ENCODE results near the gene THADA.

The THADA gene

GRCh38 chr2:43444989-43445645 lies 150.7 kb downstream of the THADA start:
- DNase-seq (ENCODE audit: low spot score) = no peak

DNA sequence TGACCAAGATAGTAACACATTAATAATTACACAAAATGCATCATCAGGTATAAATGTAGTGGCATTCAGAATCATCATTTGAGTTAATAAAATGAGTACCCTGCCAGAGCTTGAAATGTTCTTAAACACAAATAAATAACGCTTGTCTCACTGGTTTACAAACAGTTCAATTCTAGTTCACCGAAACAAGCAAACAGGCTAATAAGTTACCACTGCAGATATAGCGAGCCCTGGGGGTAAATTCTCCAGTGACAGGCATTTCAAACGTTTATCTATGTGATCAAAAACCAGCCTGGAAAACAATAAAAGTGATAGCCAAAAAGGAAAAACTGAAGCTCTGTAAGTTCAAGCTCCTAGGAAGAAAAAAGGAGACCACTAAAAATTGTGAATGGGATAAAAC lies 152.6 kb downstream of the THADA start:
- DNase-seq (ENCODE audit: low spot score) = no peak

GRCh38 chr2:43441195-43441594 lies 154.6 kb downstream of the THADA start:
- no peak for DNase-seq (ENCODE audit: low spot score)

- no peak for DNase-seq (ENCODE audit: low spot score)
Observed at GRCh38 chr2:43438858-43439655, 156.8 kb downstream of the THADA start.

GRCh38 chr2:43438342-43438741 lies 157.5 kb downstream of the THADA start:
- DNase-seq (ENCODE audit: low spot score) = no peak

- no peak for DNase-seq (ENCODE audit: low spot score)
Observed at GRCh38 chr2:43437363-43437762, 158.5 kb downstream of the THADA start.

GRCh38 chr2:43436431-43436830 lies 159.4 kb downstream of the THADA start:
- no peak for DNase-seq (ENCODE audit: low spot score)

- no peak for DNase-seq (ENCODE audit: low spot score)
Observed at GRCh38 chr2:43435746-43436145, 160.1 kb downstream of the THADA start.

DNA sequence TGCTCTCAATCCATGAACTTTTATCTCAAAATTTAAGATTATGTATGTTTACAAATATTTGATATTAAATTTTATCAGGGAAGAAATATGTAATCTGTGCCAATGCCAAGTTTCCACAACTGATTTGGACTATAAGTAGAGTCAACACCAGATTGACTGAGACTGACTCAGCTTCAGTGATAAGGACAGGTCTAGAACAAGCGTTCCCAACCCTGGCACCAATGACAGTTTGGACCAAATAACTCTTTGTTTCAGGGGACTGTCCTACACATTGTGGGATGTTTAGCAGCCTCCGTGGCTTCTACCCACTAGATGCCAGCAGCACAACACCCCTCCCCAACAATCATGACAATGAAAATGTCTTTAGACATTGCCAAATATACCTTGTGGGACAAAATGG lies 165.3 kb downstream of the THADA start:
- DNase-seq (ENCODE audit: low spot score) = no peak

GRCh38 chr2:43429369-43429768 lies 166.5 kb downstream of the THADA start:
- DNase-seq (ENCODE audit: low spot score) = no peak

DNA sequence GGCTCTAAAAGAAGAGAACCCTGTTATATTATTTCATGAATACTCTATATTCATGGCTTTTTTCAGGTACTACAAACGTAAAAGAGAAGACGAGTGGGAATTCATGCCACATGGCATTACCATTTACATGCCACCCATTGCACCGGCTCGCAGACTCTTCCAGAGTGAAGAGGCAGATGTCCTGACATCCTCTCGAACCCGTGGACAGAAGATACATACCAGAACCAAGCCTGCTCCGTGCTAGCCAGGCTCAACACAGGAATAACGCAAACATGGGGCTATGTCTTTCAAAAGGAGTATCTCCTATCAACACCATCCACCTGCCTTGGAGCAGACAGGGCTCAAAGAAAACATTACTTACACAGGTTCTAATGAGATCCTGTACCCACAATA lies 168.8 kb downstream of the THADA start:
- DNase-seq (ENCODE audit: low spot score) = no peak

DNA sequence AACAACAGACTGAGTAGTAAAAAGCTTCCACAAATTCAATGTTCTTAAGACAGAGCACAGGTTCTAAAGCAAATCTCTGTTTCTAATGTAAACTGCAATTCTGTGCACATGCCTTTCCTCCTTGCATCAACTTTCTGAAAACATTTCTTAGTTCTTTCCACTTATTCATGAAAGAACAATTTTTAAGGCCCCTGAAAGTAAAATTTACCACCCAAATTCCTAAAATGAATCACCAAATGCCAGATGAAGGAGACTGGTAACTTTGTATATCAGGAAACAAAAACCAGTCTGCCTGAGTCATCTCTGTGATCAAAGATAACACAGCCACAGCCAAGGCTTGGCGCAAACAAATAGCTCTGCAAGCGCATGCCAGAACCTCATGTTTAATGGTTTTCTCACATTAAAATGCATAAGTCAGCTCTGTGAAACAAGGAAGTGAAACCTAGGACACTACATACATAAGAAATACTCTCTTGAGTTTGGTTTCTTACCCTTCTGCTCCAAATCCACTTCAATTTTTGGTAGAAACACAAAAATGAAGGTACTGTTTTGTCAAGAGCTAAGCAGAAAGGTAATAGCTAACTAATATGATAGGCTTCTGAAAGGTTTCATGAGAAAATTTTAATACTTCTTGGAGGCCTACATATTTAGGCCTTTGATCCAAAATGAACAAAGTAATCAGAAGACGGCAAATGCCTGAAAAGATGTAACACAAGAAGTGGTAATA lies 169.4 kb downstream of the THADA start:
- DNase-seq (ENCODE audit: low spot score) = peak; percentile 86

DNA sequence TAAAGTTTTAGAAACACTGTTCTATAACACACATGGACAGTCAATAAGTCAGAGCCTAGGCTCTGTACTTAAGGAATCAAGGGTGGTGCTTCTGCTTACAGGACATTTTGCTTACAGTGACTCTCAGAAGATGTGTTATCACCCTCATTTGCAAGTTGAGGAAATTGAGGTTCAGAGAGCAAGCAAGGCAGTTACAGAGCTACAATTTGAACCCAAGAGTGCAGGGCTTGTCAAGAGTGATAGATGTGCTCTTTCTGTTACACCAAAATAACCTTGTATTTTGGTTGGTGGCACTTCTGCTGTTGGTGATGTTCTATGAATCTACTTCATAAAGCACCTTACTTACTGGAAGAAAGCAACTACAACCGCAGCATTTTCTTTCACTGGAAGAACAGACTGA lies 170.2 kb downstream of the THADA start:
- no peak for DNase-seq (ENCODE audit: low spot score)

DNA sequence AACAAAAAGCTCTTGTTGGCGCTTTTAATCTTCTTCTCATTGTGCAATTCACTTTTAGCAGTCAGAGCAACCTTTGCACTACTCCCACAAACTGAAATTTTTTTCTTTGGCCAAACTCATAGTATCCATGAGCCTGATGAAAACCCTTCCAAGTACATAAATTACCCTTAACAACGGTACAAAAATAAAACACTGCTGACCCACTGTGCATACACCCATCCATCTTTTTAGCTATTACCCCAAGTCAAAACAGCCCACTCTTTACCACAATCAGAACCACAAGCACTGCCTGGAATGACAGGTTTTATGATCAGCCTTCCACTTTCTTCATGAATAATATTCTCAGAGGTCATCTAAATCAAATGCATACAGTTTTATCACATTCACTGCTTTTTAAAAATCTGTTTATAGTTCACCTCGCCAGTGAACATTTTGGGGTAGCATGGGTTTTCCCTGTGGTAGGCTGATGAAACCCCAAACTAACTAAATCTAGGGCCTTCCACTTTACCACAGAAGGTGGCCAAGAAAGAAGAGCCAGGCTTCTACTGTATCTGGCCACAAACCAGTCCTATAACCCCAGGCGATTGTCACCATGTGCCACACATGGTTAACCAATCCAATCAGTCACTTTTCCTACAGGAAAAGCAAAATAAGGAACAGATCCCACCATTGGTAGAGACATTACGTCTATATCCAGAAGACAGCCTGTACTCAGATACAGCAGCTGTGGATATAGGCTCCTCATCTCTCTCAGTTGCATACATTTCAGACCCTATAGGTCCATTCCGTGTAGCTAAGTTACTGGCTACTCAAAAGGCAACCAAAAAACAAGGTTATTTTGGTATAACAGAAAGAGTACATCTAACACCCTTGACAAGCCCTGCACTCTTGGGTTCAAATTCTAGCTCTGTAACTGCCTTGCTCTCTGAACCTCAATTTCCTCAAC lies 171.3 kb downstream of the THADA start:
- no peak for DNase-seq (ENCODE audit: low spot score)

DNA sequence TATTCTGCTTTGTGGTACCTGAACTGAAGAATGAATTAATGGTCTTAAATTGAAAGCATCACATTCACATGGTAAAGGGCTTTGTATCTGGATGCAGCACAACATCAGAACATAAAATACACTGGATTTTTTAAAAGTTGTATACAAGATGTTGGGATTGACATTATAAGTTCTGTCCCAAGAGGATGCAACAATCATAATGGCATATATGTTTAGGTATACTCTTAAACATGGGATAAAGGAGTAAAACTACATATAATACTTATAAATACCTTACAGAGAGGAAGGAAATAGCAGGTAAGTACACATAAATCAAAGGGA lies 171.9 kb downstream of the THADA start:
- DNase-seq (ENCODE audit: low spot score) = no peak

- no peak for DNase-seq (ENCODE audit: low spot score)
Observed at GRCh38 chr2:43421194-43421593, 174.6 kb downstream of the THADA start.

DNA sequence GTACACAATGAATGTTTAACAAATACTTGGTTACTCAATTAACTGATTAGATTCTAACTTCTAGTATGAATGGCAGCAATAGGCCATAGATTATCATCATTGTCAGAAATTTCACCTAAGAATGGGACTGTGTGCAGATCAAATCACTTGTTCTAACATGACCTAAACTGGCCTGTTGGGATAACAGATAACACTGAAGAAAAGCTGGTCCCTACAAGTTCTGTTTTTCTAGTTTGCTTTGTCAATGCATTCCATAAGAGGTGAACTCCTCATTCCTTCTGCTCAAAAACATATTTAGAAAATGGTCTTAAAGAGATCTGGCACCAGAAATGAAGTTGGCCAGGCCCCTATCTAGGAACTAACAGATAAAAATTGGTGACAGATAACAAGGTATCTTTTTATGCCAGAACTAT lies 175.4 kb downstream of the THADA start:
- DNase-seq (ENCODE audit: low spot score) = no peak

DNA sequence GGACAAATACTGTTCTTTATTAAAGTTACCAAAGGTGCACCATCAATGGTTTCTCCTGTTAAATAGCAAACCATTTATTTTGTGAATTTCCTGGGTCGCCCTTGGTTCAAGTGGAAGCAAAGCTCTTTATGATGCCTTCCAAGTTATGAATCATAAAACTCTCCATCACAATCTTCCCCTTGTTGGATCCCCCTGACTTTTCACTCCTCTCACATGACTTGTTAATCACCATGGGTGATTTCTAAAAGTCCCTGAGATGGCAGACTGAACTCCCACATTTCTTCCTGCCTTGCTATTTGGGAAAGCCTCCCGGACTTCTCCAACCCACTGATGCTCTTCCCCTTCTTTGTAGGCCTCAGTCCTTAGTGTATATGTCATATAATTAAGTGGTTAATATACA lies 176.0 kb downstream of the THADA start:
- DNase-seq (ENCODE audit: low spot score) = no peak

GRCh38 chr2:43419243-43419642 lies 176.6 kb downstream of the THADA start:
- DNase-seq (ENCODE audit: low spot score) = no peak

GRCh38 chr2:43418680-43419079 lies 177.2 kb downstream of the THADA start:
- no peak for DNase-seq (ENCODE audit: low spot score)

DNA sequence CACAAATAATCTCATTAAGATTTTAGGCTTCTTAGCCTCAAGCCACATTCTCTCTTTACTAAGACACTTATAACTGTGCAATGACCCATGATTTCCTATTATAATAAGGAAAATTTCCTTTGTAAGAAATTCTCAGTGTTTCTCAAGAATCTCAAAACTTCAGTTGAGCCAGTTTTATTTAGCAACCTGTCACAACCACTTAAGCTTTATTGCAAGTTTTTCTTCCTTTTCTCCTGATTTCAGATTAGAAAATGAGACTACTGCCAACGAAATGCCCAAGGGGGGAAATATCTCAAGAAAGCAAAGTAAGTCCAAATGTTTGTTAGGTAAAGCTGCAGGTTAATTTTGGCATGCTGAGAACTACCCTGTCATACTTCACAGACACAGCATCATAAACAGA lies 178.5 kb downstream of the THADA start:
- no peak for DNase-seq (ENCODE audit: low spot score)

- DNase-seq (ENCODE audit: low spot score) = no peak
Observed at GRCh38 chr2:43415592-43415991, 180.2 kb downstream of the THADA start.
